AG08395 (cell line): ENCODE data around the gene TMEM252.
A peak's percentile ranks its signal among the peaks of the same experiment; 100 is the strongest.

Source experiments
- DNase-seq: peaks from one replicate; pipeline ENCODE4 v3.0.0; 2012; ENCODE audit warnings: mixed read lengths, low spot score

Gene TMEM252

DNA sequence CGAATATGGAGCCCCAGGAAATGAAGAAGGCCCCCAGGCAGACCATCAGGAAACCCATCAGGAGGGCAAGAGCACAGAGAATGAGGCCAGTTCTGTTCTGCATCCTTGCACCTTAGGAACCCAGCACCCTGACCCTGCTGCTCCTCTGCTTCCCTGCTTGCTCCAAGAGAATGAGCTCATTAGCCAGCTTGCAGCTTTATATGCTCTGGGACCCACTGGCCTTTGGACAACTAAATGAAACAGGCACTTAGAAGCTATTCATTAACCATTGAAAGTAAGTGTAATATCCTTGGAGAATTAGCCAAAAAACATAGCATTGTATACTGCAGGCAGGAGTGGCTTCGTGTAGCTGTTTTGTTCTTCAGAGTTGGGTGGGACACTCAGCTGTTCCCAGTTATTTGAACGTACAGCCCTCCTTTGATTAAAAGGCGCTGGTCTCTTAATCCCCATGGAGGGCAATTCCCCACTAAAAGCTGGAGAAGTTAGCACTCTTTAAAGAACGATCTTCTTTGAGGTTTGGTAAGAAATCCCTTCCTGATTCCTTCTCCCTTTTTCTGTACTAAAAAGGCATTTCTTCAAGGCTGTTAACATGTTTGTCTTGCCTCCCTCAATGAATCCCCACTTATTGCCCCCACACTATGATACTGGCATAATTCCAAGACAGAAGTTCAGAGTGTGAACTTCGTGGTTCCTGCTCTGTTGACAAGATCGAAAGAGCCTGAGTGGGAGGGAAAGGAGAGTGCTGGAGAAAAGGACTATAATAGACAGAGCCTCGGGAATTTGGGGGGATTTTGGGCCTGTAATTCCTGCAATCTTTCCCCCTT, at the start of gene TMEM252:
TMEM252 (minus strand) TSS at position 172 of the 824 bp plus-strand sequence; CDS start at position 103, 69 bp downstream.
- DNase-seq = no peak

DNA sequence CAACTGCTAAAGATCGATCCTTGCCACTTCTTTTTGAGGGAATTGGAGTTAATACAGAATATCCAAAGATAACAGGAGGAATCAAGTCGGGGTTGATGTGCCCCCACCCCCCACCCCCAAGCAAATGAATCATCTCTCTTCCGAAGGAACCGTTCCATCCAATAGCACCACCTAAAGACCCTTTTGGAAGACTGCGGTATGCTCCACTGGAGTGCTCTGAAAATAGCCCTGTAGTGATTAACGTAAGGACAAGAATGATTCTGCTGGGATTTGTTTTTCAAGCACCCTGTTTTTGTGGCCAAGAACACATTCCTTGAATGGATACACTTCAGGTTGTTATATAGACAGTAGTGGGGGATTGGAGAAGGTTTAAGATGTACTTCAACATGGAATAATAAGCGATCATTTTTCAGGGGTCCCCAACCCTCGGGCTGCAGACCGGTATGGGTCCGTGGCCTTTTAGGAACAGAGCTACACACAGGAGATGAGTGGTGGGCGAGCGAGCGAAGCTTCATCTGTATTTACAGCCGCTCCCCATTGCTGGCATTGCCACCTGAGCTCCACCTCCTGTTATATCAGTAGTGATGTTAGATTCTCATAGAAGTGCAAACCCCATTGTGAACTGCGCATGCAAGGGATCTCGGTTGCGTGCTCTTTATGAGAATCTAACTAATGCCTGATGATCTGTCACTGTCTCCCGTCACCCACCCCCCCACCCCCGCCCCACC, 44.5 kb upstream of the TMEM252 start:
- DNase-seq = no peak

DNA sequence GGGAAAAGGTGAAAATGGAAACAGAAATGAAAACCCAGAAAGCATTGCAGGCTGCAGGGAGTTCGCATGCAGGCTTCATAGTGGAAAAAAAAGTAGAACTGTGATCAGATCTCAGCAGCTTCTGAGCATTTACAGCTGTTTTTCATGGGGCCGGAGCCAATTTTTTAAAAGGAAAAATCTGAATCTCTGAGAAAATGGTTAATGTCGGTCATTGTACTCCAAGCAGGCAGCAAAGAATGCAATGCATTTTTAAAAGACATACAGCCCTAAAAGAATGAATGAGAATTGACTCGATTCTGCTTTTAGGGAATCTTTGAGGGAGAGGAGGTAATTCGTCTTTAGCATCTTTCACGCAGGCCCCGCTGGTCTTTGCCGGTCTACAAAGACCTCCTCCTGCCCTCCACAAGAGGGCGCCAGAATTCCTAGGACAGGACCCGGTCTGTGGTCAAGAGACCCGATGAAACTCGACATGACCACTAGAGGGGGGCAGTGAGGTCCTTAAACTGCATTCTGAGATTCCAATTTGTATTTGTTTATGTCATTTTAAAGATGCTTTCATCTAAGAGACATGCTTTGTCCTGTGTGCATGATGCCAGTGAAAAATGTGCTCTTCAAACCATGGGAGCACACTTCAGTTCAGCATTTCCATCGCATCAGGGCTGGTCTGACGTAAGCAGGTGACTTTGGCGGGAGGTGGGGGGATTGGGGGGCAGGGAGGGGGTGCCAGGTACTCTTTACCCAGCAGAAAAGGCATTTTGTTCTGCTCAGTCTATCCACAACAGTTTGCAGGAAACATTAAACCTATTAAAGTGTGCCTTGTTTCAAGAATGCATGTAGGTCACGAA, 43.7 kb upstream of the TMEM252 start:
- DNase-seq = peak; percentile 87

- DNase-seq = no peak
Measured at GRCh38 chr9:68581696-68582095, 41.0 kb upstream of the TMEM252 start.

GRCh38 chr9:68577774-68578591, 37.3 kb upstream of the TMEM252 start:
- no peak for DNase-seq

- no peak for DNase-seq
Measured at GRCh38 chr9:68575817-68576216, 35.1 kb upstream of the TMEM252 start.

GRCh38 chr9:68574150-68574549, 33.5 kb upstream of the TMEM252 start:
- DNase-seq = no peak

DNA sequence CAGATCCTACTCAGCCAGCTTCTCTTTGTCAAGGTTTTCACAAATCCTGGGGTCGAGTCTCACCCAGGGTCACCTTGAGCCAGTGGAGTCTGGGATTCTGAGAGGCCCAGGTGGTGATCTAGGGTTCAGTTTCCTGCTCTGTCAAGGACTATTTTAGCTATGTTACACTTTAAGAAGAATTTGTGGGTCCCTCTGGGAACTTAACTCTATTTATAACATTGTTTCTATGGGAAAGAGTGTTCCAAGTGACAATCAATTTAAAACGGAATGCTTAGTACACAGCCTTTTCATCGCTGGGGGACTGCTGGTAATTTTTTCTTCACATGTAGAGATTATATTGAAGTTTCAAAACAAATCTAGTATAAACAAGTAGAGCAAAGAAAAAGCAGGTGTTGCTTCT, 26.9 kb upstream of the TMEM252 start:
- DNase-seq = no peak

- no peak for DNase-seq
Measured at GRCh38 chr9:68562461-68562860, 21.8 kb upstream of the TMEM252 start.

GRCh38 chr9:68560071-68560844, 19.6 kb upstream of the TMEM252 start:
- no peak for DNase-seq

DNA sequence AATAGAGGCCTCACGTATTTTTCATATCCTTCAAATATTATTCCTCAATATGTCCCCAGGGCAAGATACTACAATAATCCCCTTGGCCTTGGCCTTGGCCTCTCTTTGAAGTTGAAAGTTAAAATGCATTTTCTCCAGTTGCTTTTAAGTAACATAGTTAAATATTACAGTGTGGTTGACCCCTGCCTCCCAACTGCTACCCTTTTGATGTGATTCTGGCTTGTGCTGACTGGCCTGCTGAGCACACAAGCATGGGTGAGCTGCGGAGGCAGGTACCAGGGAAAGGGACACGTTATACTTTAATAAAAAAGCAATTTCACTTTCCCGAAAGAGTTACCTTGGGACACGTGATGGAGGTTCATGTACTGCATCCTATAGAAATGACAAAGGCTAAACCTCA, 17.9 kb upstream of the TMEM252 start:
- no peak for DNase-seq

DNA sequence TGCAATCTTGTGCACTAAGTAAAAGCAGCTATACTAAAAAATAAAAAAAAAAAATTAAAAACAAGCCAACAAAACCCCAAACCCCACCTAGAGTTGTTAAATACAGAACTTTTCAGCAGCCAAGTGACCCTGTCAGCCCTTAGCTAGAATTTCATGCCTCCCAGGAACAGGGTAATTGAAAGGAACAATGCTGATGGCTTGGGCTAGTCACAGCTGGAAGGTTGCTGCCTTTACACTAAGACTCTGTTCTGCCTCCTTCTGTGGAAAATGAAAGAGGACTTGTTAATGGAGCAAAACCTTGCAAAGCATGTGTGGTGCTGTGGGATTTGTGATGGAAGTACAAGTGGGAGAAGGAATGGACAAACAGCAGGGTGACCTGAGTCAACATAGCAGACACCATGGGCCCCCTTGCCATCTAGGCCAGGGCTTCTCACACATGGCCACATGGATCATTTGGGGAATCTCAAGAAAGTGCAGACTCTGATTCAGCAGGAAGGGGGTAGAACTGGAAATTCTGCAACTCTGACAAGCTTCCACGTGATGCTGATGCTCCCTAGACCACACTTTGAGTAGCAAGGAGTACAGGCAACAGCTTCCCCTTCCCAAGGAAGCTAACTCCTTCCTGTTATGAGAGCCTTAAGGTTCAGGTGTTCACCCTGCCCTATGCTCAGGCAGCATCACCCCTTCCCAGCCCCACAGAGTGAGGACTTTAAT, 14.9 kb upstream of the TMEM252 start:
- DNase-seq = no peak

GRCh38 chr9:68552700-68553476, 12.2 kb upstream of the TMEM252 start:
- DNase-seq = no peak

GRCh38 chr9:68551191-68551590, 10.5 kb upstream of the TMEM252 start:
- no peak for DNase-seq

DNA sequence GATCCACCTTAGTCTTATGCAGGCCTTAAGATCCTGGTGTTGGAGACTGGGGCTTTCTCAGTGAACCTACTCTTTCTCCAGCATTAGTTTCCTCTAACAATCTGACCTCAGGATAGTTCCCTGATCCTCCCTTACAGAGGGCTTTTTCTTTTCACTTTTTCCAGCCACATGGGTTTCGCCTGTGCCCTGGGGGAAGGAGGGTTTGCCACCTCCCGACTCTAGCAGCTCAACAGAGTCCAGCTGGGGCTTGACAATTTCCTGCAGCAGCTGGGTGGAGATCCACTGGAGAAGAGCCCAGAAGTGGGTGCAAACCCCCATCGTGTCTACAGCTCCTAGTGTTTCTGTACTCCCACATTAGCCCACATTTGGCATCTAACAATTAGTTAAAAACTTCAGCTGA, 7.6 kb upstream of the TMEM252 start:
- DNase-seq = no peak

DNA sequence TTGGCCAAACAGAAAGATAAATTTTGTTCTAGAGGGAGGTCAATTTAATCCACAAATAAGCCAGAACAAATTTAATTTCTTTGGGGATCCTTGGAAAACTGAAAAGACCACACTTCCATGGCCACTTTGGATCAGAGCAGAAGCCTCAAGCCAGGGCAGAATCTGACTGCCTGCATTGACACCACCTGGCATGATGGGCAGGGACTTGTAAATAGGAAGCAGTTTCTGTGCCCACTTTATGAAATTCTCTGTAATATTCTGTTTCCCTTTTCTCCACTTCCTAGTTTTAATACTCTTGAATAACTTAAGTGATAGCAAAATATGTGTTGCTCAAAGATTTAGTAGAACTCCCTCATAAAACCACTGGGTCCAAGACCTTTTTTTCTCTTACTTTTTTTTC, 6.7 kb upstream of the TMEM252 start:
- no peak for DNase-seq

- no peak for DNase-seq
Measured at GRCh38 chr9:68546596-68547390, 6.1 kb upstream of the TMEM252 start.

GRCh38 chr9:68545033-68545705, 4.5 kb upstream of the TMEM252 start:
- DNase-seq = no peak
